Esophagus muscularis mucosa (tissue), 3 donors: ENCODE data around the gene LHFPL2.

ENCODE experiments used
- POLR2AphosphoS5 ChIP-seq, 2 donors: sonication (generic); formaldehyde crosslinking; IDR thresholded peaks; one replicate each; pipeline ENCODE4 v1.6.1; 2017; ENCODE audit warnings: antibody characterized with exemption in 2 of 2
- TF ChIP-seq, protein P1 (sequence below), 3 experiments: fragments of 200-600 bp in 2 of 3; fragments of 450-650 bp in 1 of 3; sonication (generic) in 2 of 3; IDR thresholded peaks; one replicate each; pipeline ENCODE4 v1.5.1; 2017 to 2019; ENCODE audit warnings: antibody characterized with exemption in 3 of 3, mild to moderate bottlenecking in 2 of 3, moderate library complexity in 1 of 3

DNA sequence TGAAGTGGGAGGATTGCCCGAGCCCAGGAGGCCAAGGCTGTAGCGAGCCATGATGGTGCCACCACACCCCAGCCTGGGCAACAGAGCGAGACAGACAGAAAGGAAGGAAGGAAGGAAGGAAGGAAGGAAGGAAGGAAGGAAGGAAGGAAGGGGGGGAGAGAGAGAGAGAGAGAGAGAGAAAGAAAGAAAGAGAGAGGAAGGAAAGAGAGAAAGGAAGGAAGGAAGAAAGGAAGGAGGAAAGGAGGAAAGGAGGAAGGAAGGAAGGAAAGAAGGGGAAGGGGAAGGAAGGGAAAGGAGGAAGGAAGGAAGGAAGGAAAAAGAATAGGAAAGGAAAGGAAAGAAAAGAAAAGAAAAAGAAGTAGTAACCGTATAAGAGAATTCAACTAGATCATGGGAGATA is 20.8 kb upstream of the LHFPL2 start:
- TF ChIP-seq, protein P1, sequence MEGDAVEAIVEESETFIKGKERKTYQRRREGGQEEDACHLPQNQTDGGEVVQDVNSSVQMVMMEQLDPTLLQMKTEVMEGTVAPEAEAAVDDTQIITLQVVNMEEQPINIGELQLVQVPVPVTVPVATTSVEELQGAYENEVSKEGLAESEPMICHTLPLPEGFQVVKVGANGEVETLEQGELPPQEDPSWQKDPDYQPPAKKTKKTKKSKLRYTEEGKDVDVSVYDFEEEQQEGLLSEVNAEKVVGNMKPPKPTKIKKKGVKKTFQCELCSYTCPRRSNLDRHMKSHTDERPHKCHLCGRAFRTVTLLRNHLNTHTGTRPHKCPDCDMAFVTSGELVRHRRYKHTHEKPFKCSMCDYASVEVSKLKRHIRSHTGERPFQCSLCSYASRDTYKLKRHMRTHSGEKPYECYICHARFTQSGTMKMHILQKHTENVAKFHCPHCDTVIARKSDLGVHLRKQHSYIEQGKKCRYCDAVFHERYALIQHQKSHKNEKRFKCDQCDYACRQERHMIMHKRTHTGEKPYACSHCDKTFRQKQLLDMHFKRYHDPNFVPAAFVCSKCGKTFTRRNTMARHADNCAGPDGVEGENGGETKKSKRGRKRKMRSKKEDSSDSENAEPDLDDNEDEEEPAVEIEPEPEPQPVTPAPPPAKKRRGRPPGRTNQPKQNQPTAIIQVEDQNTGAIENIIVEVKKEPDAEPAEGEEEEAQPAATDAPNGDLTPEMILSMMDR (IDR thresholded peaks at IDR 0.05): no peak
- TF ChIP-seq POLR2AphosphoS5 (IDR thresholded peaks at IDR 0.05): no peak
